DMS153 treated with DMSO at 0.1 percent for 48 hours (cell line): ENCODE measurements around the gene UQCRQ.
"Not testable (repeated sequence)": the region's sequence is repeated elsewhere in the genome, so short reads cannot be mapped to it uniquely, and the experiment has no call there.

Experiments used
- DNase-seq: peaks from one replicate; lab custom pipeline; 2025; ENCODE audit not compliant: unreplicated experiment; lab: John Stamatoyannopoulos, UW

The UQCRQ gene

DNA sequence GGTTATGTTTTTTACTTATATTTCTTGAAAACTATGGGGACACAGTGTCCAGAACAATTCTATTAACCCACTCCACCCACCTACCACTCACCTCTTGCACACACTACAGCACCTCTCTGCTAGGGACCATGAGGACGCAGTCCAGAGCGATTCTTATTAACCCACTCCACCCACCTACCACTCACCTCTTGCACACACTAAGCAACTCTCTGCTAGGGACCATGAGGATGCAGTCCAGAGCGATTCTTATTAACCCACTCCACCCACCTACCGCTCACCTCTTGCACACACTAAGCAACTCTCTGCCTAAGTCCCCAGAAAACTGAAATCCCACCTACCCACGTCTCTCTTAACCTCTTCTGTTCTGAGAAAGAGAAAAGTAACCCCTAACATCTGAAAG is 33.8 kb upstream of the UQCRQ start:
- DNase-seq: no peak

GRCh38 chr5:132834057-132834456 is 32.4 kb upstream of the UQCRQ start:
- DNase-seq: no peak

DNA sequence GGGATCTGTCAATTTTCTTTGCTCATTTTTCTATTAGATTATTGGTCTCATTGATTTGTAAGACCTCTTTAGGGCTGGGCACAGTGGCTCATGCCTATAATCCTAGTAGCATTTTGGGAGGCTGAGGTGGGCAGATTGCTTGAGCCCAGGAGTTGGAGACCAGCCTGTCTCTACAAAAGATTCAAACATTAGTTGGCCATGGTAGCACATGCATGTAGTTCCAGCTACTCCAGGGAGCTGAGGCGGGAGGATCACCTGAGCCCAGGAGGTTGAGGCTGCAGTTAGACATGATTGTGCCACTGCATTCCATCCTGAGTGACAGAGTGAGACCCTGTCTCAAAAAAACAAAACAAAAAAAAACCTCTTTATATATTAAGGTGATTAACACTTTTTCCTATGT is 29.6 kb upstream of the UQCRQ start:
- no peak for DNase-seq

DNA sequence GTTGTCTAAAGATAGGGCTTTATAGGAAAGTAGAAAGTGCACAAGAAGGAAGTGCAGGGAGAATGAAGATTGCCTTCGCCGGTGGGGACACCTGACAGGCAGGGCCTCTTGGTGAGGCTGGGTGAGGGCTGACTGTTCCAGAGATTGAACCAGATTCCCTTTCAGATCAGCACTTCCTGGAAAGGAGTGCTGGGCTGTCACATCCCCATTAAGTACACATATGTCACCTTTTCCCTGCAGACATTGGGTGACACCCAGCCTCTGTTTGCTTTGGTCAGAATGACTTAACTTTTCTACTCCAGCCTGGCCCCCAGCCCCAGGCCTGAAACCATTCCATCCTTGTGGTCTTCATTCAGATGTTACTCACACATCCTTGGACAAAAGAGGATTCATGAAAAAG is 28.6 kb upstream of the UQCRQ start:
- no peak for DNase-seq

DNA sequence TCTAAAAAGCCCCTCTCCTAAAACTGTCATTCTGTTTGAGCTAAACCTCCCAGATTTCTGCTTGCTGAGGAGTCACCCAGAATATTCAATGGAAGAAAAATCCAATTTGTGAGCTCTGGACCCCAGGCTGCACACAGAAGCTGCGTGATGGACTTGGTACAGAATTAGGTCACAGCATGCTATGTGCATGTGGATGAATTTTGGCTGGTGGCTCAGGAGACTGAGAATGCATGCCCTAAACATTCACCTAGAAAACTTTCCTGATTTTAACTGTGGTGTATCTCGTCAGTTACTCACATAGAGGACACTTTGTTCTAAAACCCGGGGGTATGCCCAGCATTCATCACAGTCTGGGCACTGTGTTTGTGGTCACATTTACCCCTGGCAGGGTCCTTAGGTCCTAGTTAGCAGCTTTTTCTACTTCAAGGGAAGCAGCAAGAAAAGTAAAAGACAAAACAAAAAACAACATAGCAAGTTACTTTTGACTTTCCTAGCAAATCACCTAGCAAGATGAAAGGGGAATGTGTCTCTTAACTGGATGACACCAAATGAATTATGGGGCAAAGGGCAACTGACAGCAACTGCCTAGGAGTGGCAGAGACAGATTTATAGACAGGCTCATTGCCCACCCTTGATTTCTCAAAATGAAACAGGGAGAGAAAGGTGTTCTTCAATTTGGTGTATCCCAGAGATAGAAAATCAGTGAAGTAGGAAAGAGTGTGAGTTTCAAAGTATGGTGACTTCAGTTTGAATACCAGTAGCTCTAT is 27.7 kb upstream of the UQCRQ start:
- no peak for DNase-seq

- no peak for DNase-seq
These were observed 26.8 kb upstream of the UQCRQ start for GRCh38 chr5:132839426-132840301.

DNA sequence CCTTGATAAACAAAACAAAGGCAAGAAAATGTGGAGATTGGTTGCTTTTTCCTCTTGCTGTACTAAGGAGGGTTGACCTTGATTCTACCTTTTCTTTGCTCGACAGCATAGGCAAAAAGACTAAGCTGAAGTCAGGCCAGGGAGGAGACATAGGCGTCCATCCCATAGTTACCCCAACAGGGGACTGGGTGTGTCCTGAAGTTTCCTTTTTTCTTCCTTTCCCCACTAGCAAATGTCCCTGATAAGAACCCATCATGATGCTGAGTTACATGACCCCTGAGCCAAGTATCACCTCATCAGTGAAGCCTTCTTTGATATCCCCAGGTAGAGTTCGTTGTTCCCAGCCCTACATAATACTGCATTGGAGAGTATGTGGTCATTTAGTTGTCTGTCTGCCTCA is 26.1 kb upstream of the UQCRQ start:
- DNase-seq: no peak

- DNase-seq: no peak
These were observed 25.5 kb upstream of the UQCRQ start for GRCh38 chr5:132840896-132841295.

DNA sequence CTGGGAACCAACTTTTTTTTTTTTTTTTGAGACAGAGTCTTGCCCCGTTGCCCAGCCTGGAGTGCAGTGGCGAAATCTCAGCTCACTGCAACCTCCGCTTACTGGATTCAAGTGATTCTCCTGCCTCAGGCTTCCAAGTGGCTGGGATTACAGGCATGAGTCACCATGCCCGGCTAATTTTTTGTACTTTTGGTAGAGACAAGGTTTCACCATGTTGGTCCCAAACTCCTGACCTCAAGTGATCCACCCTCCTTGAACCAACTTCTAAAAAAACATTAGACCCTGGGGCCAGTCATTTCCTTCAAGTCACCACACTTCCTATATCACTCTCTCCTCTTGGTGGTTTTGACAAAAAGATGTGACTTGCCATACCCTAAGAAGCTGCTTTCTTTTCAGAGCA is 25.1 kb upstream of the UQCRQ start:
- no peak for DNase-seq

GRCh38 chr5:132848270-132848669 is 18.2 kb upstream of the UQCRQ start:
- DNase-seq: no peak

- DNase-seq: no peak
These were observed 17.1 kb upstream of the UQCRQ start for GRCh38 chr5:132849347-132849746.

- no peak for DNase-seq
These were observed 16.4 kb upstream of the UQCRQ start for GRCh38 chr5:132850066-132850465.

GRCh38 chr5:132853323-132853722 is 13.1 kb upstream of the UQCRQ start:
- DNase-seq: no peak

- DNase-seq: no peak
These were observed 12.7 kb upstream of the UQCRQ start for GRCh38 chr5:132853790-132854189.

DNA sequence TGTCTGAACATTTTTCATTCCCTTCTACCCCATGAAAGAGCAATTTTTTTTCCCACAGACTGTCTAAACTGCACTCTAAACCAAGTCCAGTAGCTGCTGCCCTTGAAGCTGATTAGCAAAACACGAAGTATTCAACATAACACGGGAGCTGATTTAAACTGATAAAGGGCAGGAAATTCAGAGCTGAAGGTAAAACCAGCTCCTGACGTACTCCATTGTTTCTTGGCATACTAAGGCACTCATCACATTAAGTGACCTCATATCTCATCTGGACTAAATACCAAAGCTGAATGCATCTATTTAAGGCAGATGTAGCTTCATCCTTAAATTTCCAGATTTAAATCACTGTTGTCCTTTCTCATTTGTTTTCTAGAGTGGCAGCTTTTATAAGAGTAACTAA is 12.1 kb upstream of the UQCRQ start:
- no peak for DNase-seq

DNA sequence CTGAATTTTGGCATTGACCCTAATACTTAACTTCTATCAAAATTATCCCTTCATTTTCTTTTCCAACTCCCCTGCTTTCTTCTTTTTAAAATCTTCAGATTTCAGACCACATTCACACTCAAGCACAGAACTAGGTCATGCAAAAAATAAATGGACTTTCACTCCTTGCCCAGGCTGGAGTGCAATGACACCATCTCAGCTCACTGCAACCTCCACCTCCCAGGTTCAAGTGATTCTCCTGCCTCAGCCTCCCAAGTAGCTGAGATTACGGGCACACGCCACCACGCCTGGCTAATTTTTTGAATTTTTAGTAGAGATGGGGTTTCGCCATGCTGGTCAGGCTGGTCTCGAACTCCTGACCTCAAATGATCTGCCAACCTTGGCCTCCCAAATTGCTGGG is 11.4 kb upstream of the UQCRQ start:
- not testable (repeated sequence) for DNase-seq

- no peak for DNase-seq
These were observed 10.4 kb upstream of the UQCRQ start for GRCh38 chr5:132856011-132856410.

GRCh38 chr5:132859889-132860437 is 6.5 kb upstream of the UQCRQ start:
- no peak for DNase-seq

DNA sequence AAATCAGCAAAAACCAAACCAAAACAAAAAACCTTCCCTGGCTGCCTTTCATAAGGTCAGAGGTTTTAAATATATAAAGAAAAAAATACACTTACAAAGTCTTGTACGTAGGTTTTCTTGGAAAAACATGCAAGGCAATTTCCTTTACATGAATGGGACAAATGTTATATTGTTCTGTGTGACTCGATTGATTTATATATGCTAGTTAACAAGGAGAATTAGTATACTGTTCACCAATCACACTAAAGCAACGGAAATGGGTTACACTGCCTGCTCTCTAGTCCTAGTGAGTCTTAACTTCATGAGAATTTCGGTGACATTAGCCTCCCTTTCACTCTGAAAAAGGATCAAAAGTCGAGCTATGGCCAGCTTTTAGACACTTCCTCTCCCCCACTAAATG is 5.7 kb upstream of the UQCRQ start:
- no peak for DNase-seq

DNA sequence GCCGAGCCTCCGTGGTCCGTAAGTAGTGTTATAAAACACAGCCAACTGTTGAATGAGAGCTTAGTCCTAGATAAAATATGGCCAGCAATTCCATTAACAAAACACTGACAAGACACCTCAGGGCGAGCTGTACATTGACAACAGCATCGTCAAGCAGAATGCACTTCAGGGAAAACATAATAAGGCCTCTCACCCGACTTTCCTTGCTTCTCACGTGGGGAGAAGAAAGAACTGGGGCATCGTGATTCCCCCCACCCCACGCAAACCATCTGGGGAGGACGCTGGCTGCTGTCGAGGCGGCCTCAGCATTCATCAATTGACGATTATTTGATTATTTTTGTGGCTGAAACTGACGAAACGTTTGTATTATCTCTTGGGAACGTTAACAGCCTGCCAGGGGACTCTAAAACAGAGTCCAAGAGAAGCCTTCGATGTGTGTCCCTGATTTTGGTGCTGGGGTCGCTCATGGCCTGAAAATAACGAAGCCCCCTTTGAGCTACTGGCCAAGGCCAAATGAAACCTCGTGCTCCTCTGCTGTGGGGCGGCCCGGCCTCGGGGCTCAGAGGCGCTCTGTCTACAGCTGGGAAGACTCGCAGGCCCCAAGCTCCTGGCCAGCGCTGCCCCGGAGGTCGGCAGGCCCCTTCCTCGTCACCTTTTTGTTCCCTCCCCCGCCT is 637 bp upstream of the UQCRQ start:
- no peak for DNase-seq

- no peak for DNase-seq
These were observed 607 bp downstream of the UQCRQ start for GRCh38 chr5:132867046-132867451.

DNA sequence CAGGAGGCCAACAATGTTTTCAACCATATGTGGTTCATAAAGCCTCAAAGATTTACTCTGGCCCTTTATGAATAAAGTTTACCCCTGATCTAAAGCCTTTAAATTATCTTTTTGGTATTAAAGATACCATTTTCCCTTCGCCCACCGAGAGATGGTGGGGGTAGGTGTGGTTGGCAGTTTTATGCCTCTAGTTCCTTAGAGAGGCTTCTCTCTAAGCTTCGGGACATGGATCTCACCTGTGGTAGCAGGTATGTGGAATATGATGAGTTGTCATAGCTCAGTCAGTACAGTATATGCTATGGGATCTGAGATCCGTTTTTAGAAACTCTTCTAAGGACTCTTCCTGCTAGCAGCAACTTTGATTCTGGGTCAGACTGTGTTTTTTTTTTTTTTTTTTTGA is 2.3 kb downstream of the UQCRQ start:
- DNase-seq: no peak
